ENCODE data around the gene ZNF398. TPM values are rescaled to one million over a fixed set of nuclear protein-coding genes. Genes with fewer than 3 reads are reported as not detected.
"Not testable (repeated sequence)": the region's sequence is repeated elsewhere in the genome, so short reads cannot be mapped to it uniquely, and the experiment has no call there.

The ZNF398 gene, protein sequence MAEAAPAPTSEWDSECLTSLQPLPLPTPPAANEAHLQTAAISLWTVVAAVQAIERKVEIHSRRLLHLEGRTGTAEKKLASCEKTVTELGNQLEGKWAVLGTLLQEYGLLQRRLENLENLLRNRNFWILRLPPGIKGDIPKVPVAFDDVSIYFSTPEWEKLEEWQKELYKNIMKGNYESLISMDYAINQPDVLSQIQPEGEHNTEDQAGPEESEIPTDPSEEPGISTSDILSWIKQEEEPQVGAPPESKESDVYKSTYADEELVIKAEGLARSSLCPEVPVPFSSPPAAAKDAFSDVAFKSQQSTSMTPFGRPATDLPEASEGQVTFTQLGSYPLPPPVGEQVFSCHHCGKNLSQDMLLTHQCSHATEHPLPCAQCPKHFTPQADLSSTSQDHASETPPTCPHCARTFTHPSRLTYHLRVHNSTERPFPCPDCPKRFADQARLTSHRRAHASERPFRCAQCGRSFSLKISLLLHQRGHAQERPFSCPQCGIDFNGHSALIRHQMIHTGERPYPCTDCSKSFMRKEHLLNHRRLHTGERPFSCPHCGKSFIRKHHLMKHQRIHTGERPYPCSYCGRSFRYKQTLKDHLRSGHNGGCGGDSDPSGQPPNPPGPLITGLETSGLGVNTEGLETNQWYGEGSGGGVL
- 11.6 TPM for total RNA-seq
- long read RNA-seq, partial matches to known transcripts = 0 of 2 reads
- long read RNA-seq, other reads (novel, unspliced or antisense) = 2 of 2 reads

DNA sequence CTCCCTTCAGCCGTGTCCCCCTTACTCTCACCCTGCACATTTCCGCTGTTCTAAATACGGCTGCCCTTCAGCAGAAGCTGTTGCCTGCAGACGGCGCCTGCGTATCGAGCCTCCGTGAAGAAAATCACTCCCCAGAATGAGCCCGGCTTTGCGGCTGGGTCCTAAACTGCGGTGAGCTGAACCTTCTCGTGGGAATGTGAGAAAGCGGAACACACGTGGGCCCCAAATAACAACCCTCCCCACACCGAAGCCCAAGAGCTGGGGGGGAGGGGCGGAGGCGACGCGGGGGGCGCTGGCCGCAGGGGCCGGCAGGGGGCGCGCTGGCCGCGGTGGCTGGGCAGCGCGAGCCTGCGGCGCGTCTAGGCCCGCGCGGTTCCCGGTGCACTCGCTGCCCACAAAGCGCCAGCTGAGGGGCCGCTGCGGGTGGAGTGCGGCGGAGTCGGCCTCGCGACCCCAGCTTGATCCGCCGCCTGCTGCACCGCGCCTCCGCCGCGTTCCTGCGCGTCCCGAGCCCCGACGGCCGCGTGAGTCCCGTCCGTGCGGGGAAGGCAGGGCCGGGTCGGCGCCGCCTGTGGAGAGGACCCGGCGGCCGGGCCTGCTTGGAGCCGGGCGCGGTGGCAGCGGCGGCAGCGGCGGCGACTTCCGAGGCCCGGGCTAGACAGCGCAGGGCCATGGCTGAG is at the start of gene ZNF398:
ZNF398 (plus strand) TSS at position 382 of the 680 bp plus-strand sequence; CDS start at position 672, 290 bp downstream.
- DNase-seq (ENCODE audit: low spot score) = peak; percentile 94

DNA sequence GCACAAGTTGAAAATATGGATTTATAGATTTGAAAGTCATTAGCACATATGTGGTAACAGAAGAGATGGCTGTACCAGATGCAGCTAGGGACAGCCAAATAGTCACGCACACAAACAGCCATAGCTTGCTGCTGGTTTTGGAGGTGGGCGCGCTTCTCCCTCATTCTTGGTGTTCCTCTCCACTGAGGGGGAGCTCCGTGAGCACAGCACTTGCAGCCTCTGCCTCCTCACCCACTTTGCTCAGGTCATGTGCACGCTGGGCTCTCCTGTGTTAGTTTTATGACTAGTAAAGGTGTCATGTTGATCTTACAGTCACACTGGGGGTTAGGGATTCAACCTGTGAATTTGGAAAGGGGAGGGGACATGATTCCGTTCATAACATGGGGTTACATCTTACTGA is 48.2 kb upstream of the ZNF398 start:
- DNase-seq (ENCODE audit: low spot score) = no peak

DNA sequence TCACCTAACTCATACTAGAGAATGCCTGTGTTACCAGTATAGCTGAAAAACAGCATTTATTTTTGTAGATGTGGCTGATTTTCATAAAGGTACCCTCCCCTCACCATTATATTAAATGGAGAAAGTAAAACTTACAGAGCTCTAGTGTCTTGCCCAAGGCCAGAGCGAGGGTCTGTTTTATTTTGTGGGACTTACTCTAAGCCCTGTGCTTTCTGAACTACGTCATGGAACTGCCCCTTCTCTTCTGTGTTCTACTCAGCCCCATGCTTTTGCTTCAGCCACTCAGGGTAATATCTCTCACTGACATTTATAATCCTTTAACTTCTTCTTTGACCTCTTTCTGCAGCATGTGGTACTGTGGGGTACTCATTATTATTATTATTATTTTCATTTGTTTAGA is 46.4 kb upstream of the ZNF398 start:
- no peak for DNase-seq (ENCODE audit: low spot score)

DNA sequence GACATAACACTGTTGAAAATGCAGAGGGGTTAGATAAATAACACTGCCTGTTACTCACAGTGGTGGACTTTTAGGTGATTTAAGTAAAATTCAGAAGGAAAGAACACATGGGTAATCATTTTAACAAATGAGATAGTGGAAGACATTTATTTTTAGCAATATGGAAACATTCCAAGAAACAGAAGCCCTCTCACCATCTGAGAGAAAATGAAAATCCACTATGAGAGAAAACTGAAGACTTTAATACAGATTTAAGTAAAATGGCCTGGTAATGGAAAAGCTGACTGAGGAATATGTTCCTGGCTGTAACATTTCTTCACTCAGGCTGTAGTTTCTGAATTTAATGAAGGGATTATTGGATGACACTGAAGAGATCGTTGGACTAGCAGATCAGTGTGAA is 44.6 kb upstream of the ZNF398 start:
- DNase-seq (ENCODE audit: low spot score) = no peak

DNA sequence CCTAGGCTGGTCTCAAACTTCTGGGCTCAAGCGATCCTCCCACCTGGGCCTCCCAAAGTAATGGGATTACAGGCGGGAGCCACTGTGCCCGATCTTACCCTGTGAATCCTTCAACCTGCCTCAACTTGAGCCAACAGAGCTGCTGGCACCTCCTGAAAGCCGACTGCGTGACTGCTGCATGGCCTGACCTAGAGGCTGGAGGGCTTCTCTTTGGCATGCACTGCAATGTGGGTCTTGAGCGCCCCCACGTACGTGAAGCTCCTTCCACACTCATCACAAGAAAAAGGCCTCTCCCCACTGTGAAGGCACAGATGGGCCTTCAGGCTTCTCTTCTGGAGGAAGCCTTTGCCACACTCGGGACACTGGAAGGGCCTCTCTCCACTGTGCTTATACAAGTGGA is 43.8 kb upstream of the ZNF398 start:
- DNase-seq (ENCODE audit: low spot score) = no peak

DNA sequence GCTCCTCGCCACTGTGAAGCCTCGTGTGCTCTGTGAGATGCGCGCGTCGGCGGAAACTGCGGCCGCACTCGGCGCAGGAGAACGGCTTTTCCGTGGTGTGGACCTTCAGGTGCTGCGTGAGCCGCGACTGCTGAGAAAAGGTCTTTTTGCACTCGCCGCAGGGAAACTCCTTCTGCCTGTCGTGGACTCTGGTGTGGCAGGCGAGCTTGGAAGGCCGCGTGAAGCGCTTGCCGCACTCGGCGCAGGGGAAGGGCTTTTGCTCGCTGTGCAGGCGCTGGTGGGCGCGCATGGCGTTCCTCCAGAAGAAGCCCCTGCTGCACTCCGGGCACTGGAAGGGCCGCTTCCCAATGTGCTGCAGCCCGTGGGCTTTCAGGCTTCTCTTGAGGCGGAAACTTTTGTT is 43.0 kb upstream of the ZNF398 start:
- no peak for DNase-seq (ENCODE audit: low spot score)

DNA sequence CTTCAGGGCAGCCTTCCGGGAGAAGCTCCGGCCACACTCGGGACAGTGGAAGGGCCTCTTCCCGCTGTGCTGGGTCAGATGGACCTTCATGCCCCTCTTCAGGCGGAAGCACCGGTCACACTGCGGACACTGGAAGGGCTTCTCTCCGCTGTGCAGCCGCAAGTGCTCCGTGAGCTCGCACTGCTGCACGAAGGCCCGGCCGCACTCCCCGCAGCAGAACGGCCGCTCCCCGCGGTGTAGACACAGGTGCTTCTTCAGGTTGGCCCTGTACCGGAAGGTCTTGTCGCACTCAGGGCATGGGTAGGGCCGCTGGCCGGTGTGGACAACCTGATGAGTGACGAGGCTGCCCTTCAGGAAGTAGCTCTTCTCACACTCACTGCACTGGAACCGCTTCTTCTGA is 42.5 kb upstream of the ZNF398 start:
- DNase-seq (ENCODE audit: low spot score) = no peak

DNA sequence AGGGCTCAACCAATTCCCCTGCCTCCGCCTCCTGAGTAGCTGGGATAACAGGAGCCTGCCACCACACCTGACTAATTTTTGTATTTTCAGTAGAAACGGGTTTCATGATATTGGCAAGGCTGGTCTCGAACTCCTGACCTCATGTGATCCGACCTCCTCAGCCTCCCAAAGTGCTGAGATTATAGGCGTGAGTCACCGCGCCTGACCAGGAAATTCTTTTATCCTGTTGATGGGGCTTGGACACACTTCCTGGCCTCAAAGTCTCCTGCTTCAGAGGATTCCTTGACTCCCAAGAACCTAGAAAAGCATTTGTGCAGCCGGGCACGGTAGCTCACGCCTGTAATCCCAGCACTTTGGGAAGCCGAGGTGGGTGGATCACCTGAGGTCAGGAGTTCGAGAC is 37.3 kb upstream of the ZNF398 start:
- DNase-seq (ENCODE audit: low spot score) = no peak

DNA sequence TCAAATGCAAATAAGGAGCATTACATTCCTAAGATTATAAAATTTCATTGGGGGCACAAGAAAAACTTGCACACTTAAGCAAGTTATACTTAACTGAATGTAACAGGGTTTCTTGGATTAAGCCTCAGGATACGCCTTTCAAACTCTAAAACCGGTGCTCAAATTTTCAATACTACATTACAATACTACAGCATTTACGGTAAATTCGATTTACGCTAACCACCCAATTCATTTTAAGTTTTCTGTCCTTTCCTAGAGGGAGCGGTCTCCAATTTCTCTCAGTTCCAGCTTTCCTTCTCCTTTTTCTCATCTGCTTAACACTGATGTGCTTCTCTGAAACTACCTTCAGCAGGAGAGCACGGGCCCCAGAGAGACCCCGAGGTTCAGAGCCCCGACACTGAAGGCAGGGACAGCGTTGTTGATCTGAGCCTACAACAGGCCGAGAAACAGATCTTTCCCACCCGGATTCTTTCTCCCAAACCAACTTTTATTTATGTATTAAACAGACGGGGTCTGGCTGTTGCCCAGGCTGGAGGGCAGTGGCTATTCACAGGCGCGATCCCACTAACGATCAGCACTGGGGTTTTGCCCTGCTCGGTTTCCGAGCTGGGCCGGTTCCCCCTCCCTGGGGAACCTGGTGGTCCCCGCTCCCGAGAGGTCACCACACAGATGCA is 21.9 kb upstream of the ZNF398 start:
- no peak for DNase-seq (ENCODE audit: low spot score)

DNA sequence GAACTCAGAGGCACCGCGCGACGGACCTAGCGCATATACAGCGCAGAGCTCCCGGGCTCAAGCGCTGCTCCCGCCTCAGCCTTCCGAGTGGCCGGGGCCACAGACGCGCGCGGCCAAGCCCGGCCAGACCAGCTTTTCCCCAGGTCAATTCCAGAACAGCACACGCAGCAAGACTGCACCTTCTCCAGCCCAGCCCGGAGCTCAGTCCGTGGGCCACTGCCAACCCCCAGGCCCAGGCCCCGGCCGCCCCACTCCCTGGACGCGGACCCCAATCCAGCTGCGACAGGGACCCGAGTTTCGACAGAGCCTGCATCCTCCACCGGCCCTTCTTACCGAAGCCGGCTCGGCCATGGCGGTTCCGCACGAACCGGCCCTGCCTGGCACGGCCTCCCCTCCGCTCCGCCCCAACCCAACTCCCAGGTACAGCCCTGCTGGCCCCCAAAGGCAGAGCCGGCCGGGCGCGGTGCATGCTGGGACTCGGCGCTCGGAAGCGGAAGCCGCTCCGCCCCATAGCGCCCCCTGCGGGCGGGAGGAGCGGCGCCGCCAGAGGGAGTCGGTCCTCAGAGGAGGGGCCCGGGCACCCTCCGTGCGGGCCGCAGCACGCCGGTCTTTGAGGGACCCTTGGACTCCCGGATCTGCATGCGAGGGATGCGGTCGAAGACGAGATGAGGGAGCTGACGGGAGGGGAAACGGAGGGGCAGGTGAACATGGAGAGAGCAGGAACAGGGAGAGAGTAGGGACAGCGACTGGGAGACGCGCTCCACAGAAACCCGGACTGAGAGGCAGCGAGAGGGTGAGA is 21.2 kb upstream of the ZNF398 start, which contains the start of gene ZNF425:
ZNF425 (minus strand) TSS at position 462 of the 799 bp plus-strand sequence; CDS start at position 351, 111 bp downstream.
- peak; percentile 99 for DNase-seq (ENCODE audit: low spot score)

DNA sequence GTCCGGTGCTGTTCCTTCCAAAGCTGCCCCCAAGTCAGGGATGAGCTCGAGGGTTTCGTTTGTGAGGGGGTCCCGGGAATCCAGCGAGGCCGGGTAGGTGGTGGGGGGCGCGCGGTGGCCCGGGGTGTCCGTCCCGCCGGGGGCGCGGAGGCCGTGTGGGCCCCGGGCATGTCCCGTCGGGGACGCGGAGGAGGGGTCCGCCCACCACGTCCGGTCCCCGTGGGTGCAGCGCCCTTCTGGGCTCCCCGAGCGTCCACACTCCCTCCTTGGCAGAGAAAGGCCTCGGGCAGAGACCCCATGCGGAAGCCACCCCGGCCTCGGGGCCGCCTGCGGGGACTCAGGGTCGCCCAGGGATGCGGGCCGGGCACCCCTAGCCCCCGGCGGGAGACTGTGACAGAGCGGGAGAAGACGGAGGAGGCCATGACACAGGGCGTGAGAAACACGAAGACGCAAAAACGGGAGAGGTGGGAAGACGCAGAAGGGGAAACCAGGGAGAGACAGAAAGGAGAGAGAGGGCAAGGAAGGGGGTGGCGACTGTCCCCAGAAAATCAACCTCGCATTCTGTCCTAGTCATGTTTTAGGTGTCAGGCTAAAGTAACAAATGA is 20.5 kb upstream of the ZNF398 start:
- peak; percentile 90 for DNase-seq (ENCODE audit: low spot score)

DNA sequence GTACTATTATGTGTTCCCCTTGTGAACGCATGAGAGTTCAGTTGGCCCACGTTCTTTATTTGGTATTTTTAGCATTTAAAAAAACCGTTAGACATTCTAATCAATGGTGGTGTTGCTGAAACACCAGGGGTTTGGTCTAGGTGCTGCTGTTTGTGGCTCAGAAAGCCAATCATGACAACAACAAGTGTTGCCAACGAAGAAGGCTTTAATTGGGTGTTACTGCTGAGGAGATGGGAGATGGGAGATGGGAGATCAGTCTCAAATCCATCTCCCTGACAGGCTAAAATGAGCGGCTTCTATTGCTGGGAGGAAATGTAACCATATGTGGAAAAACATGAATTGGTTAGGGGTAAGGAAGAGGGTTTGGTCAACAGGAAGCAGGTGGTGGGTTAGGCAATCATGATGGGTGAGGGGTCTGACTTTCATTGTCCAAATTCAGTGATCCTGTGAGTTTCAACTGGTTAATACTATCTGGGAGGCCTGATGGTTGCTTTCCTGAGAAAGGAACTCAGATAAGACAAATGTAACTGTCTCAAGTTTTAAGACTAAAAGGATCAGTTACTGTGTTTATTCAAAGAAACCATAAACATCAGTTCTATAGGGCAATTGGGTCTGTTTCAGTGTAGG is 16.6 kb upstream of the ZNF398 start:
- DNase-seq (ENCODE audit: low spot score) = no peak

DNA sequence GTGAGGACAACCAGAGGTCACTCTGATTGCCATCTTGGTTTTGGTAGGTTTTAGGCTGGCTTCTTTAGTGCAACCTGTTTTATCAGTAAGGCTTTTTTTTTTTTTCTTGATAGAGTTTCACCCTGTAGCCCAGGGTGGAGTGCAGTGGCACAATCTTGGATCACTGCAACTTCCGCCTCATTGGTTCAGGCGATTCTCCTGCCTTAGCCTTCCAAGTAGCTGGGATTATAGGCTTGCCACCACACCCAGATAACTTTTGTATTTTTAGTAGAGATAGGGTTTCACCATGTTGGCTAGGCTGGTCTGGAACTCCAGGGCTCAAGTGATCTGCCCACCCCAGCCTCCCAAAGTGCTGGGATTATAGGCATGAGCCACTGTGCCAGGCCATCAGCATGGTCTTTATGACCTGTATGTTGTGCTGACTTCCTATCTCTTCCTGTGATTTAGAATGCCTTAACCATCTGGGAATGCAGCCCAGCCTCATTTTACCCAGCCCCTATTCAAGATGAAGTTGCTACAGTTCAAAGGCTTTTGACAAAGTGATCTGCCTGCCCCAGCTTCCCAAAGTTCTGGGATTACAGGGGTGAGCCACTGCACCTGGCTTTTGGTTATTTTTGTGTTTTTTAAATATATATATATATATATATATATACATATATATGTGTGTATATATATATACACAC is 14.1 kb upstream of the ZNF398 start:
- DNase-seq (ENCODE audit: low spot score) = no peak

DNA sequence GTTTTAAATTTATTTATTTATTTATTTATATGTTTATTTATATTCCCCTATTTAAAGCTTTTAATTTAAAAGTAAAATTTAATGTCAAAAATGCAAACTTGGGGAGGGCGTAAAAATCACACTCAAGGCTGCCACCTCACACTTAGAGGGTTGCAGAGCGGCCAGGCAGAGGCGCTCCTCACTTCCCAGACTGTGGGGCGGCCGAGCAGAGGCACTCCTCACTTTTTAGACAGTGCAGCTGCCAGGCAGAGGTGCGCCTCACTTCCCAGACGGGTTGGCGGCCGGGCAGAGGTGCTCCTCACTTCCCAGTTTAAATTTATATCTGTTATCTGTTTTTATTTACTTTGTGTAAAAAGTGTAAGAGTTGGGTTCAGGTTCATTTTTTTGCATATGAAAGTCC is 11.1 kb upstream of the ZNF398 start:
- no peak for DNase-seq (ENCODE audit: low spot score)

DNA sequence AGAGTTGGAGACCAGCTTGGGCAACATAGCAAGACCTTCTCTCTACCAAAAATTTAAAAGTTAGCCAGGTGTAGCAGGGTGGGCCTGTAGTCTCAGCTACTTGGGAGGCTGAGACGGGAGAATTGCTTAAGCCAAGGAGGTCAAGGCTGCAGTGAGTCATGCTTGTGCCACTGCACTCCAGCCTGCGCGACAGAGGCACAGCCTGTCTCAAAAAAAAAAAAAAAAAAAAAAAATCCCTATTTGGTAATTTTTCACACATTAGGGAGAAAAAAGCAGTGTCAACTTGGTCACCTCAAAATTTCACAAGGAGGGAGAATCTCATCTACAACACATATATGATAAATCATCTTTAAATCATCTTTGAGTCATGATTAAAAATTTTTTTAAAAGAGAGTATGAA is 6.4 kb upstream of the ZNF398 start:
- no peak for DNase-seq (ENCODE audit: low spot score)

DNA sequence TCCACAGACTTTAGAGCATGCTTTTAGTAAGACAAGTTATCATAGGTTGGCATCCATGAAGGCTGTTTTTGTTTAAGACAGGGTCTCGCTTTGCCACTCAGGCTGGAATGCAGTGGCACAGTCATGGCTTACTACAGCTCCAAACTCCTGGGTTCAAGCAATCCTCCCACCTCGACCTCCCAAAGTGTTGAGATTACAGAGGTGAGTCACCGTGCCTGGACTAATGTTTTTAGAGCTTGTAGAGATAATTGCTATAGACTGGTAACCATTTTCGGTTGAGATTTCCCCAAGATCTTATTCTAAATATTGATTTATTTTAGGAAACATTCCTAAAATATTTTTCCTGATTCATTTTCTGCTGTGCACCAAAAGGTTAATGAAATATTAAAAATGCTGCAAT is 5.4 kb upstream of the ZNF398 start:
- no peak for DNase-seq (ENCODE audit: low spot score)

DNA sequence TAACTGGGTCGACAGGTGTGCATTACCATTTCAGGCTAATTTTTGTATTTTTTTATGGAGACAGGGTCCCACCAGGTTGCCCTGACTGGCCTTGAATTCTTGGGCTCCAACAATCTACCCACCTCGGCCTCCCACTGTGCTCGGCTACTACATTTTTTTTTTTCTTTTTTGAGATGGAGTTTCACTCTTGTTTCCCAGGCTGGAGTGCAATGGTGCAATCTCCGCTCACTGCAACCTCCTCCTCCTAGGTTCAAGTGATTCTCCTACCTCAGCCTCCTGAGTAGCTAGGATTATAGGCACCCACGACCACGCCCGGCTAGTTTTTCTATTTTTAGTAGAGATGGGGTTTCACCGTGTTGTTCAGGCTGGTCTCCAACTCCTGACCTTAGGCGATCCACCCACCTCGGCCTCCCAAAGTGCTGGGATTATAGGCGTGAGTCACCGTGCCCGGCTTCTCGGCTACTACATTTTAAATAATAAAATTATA is 2.8 kb upstream of the ZNF398 start:
- DNase-seq (ENCODE audit: low spot score) = not testable (repeated sequence)

DNA sequence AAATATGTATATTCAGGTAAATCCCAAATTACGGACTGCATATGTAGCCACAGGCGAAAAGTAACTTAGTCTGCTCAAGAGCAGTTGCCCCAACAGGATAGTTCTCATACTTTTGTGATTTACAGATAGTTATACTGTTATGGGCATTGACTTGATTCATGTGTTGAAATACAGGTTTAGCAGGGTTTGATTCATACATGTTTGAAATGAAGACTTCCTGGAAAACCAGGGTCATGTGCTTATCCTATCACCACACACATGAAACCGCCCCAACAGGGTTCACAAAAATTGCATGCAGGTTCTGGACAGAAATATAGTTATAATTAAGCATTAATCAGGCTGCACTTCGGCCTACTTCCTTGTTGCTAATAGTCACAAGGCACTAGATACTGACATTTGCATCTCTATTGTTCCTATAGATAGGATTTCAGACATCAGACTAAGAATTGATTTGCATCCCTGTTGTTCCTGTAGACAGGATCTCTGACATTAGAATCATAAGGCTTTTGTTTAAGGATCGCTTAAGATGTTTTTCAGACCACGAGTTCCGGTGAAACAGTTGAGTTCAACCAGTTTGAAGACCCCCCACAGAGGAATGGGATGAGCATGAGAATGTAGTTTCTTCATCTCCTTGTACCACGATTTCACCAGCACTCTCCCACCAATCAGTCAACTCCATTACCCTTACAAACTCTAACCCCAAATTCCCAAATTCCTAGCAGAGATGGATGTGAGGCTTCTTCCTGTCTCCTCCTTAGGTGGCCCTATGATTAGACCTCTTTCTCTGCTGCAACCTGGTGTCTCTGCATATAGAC is 2.0 kb upstream of the ZNF398 start:
- no peak for DNase-seq (ENCODE audit: low spot score)
